HG03469 (cell line): ENCODE results near the gene KLHL1.

Source experiments
- ATAC-seq: cut with Tn5 transposase; IDR thresholded peaks from one replicate; pipeline ENCODE4 v1.9.1; 2021; ENCODE audit warnings: mild to moderate bottlenecking, moderate library complexity, moderate number of reproducible peaks; ENCODE audit not compliant: unreplicated experiment

The KLHL1 gene

GRCh38 chr13:69879936-69880335 is 228.3 kb downstream of the KLHL1 start:
- ATAC-seq, result no peak

GRCh38 chr13:69872321-69873047 is 235.8 kb downstream of the KLHL1 start:
- no peak for ATAC-seq

GRCh38 chr13:69866555-69866954 is 241.7 kb downstream of the KLHL1 start:
- ATAC-seq, result no peak

- ATAC-seq, result peak; percentile 91
These were observed 250.9 kb downstream of the KLHL1 start for GRCh38 chr13:69857183-69857821.

- no peak for ATAC-seq
These were observed 251.9 kb downstream of the KLHL1 start for GRCh38 chr13:69856331-69856730.

GRCh38 chr13:69828527-69828926 is 279.7 kb downstream of the KLHL1 start:
- no peak for ATAC-seq

- no peak for ATAC-seq
These were observed 288.1 kb downstream of the KLHL1 start for GRCh38 chr13:69820180-69820579.

- no peak for ATAC-seq
These were observed 290.9 kb downstream of the KLHL1 start for GRCh38 chr13:69817333-69817869.

GRCh38 chr13:69809152-69809551 is 299.1 kb downstream of the KLHL1 start:
- ATAC-seq, result no peak

- no peak for ATAC-seq
These were observed 312.0 kb downstream of the KLHL1 start for GRCh38 chr13:69796256-69796655.

GRCh38 chr13:69793783-69794453 is 314.3 kb downstream of the KLHL1 start:
- ATAC-seq, result no peak

GRCh38 chr13:69776937-69777336 is 331.3 kb downstream of the KLHL1 start:
- no peak for ATAC-seq

GRCh38 chr13:69769608-69770007 is 338.6 kb downstream of the KLHL1 start:
- no peak for ATAC-seq

GRCh38 chr13:69761581-69761980 is 346.7 kb downstream of the KLHL1 start:
- no peak for ATAC-seq

- no peak for ATAC-seq
These were observed 353.2 kb downstream of the KLHL1 start for GRCh38 chr13:69755101-69755500.

- ATAC-seq, result no peak
These were observed 357.0 kb downstream of the KLHL1 start for GRCh38 chr13:69751259-69751658.

GRCh38 chr13:69737129-69737935 is 370.9 kb downstream of the KLHL1 start:
- ATAC-seq, result no peak

GRCh38 chr13:69721631-69722030 is 386.6 kb downstream of the KLHL1 start:
- no peak for ATAC-seq

GRCh38 chr13:69720278-69720983 is 387.8 kb downstream of the KLHL1 start:
- ATAC-seq, result no peak

- no peak for ATAC-seq
These were observed 401.4 kb downstream of the KLHL1 start for GRCh38 chr13:69706807-69707206.
